ENCODE measurements around the gene PTCD2.

DNA sequence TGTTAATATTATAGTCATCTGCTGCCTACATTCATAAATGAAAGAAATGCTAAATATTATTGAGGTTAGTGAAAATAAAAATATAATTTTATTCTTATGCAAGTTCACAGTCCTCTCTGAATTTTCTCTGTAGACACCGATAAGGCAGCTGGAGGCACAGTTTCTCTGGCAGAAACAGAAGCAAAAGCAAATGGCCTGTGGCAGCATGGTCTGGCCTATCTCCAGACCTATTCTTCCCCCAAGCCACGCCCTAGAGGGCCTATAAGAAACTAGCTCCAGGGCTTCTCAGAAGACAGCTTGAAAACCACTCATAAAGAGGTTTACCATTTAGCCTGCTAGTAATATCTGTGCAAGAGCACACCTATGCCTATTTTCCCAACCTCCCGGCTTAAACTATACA, 28.6 kb upstream of the PTCD2 start:
- TF ChIP-seq, protein P1, sequence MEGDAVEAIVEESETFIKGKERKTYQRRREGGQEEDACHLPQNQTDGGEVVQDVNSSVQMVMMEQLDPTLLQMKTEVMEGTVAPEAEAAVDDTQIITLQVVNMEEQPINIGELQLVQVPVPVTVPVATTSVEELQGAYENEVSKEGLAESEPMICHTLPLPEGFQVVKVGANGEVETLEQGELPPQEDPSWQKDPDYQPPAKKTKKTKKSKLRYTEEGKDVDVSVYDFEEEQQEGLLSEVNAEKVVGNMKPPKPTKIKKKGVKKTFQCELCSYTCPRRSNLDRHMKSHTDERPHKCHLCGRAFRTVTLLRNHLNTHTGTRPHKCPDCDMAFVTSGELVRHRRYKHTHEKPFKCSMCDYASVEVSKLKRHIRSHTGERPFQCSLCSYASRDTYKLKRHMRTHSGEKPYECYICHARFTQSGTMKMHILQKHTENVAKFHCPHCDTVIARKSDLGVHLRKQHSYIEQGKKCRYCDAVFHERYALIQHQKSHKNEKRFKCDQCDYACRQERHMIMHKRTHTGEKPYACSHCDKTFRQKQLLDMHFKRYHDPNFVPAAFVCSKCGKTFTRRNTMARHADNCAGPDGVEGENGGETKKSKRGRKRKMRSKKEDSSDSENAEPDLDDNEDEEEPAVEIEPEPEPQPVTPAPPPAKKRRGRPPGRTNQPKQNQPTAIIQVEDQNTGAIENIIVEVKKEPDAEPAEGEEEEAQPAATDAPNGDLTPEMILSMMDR (IDR thresholded peaks at IDR 0.05 in 2 of 3, conservative IDR thresholded peaks at IDR 0.05 in 1 of 3; ENCODE audit: insufficient read depth in 2 of 3, low read depth in 1 of 3, low read length in 3 of 3), result no peak
- TF ChIP-seq DPF2 (IDR thresholded peaks at IDR 0.05), result no peak
- TF ChIP-seq, protein P2, sequence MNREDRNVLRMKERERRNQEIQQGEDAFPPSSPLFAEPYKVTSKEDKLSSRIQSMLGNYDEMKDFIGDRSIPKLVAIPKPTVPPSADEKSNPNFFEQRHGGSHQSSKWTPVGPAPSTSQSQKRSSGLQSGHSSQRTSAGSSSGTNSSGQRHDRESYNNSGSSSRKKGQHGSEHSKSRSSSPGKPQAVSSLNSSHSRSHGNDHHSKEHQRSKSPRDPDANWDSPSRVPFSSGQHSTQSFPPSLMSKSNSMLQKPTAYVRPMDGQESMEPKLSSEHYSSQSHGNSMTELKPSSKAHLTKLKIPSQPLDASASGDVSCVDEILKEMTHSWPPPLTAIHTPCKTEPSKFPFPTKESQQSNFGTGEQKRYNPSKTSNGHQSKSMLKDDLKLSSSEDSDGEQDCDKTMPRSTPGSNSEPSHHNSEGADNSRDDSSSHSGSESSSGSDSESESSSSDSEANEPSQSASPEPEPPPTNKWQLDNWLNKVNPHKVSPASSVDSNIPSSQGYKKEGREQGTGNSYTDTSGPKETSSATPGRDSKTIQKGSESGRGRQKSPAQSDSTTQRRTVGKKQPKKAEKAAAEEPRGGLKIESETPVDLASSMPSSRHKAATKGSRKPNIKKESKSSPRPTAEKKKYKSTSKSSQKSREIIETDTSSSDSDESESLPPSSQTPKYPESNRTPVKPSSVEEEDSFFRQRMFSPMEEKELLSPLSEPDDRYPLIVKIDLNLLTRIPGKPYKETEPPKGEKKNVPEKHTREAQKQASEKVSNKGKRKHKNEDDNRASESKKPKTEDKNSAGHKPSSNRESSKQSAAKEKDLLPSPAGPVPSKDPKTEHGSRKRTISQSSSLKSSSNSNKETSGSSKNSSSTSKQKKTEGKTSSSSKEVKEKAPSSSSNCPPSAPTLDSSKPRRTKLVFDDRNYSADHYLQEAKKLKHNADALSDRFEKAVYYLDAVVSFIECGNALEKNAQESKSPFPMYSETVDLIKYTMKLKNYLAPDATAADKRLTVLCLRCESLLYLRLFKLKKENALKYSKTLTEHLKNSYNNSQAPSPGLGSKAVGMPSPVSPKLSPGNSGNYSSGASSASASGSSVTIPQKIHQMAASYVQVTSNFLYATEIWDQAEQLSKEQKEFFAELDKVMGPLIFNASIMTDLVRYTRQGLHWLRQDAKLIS (CRISPR knock-in tag; IDR thresholded peaks at IDR 0.05), result no peak
